PC-9 (cell line): ENCODE measurements around the gene YAF2.

Experiments used
- EZH2 ChIP-seq: fragments of 200-600 bp; sonication (generic); IDR thresholded peaks from 2 replicates; pipeline ENCODE4 v1.8.0; 2017; ENCODE audit warnings: antibody characterized with exemption, low read depth
- TF ChIP-seq, protein P1 (sequence below): fragments of 200-600 bp; sonication (generic); conservative IDR thresholded peaks from 2 replicates; pipeline ENCODE4 v1.6.1; 2017; ENCODE audit warnings: mixed run types, antibody characterized with exemption, mild to moderate bottlenecking, moderate library complexity

DNA sequence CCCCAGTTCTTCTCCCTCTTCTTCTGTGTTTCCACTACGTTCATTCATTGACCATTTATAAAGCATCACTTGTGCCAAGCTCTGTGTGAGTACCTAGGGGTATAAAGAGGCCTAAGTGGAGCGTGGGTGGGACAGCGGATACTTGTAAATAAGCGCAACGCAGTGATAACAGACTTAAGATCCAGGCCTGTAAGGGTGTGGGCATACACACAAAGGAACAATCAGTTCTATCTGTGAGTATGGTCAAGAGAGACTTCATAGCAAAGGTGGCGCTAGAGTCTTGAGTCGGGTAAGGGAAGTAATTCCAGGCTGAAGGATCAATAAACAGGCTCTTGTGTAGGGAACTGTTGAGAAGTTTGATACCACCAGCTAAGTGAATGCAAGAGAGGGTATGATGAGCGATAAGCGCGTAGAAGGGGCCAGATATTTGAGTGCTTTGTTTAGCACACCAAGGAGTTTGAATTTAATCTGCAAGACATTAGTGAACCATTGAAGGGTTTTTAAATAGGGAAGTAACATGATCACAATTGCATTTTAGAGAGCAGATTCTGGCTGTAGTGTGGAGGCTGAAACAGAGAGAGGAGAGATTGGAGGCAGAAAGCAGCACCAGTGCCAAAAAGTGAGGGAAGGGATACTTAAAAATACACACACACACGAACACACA lies 92.4 kb downstream of the YAF2 start:
- TF ChIP-seq, protein P1, sequence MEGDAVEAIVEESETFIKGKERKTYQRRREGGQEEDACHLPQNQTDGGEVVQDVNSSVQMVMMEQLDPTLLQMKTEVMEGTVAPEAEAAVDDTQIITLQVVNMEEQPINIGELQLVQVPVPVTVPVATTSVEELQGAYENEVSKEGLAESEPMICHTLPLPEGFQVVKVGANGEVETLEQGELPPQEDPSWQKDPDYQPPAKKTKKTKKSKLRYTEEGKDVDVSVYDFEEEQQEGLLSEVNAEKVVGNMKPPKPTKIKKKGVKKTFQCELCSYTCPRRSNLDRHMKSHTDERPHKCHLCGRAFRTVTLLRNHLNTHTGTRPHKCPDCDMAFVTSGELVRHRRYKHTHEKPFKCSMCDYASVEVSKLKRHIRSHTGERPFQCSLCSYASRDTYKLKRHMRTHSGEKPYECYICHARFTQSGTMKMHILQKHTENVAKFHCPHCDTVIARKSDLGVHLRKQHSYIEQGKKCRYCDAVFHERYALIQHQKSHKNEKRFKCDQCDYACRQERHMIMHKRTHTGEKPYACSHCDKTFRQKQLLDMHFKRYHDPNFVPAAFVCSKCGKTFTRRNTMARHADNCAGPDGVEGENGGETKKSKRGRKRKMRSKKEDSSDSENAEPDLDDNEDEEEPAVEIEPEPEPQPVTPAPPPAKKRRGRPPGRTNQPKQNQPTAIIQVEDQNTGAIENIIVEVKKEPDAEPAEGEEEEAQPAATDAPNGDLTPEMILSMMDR, result no peak
- TF ChIP-seq EZH2, result no peak
